Mesothelial cell of epicardium (in vitro differentiated cells): ENCODE results near the gene HDDC3. TPM values are rescaled to one million over a fixed set of nuclear protein-coding genes. Genes with fewer than 3 reads are reported as not detected.
"Not testable (repeated sequence)": the region's sequence is repeated elsewhere in the genome, so short reads cannot be mapped to it uniquely, and the experiment has no call there.

ENCODE experiments used
- DNase-seq, 2 experiments: peaks; one replicate each; pipeline ENCODE4 v3.0.0; 2021; ENCODE audit warnings: low spot score in 2 of 2; ENCODE audit not compliant: unreplicated experiment in 2 of 2
- H3K27ac Mint-ChIP-seq: 2 replicates; pipeline ENCODE4 v1.8.0; 2021; ENCODE audit warnings: mixed read lengths
- H3K27me3 Mint-ChIP-seq: 2 replicates; pipeline ENCODE4 v1.8.0; 2021; ENCODE audit warnings: low read depth, mixed read lengths
- H3K36me3 Mint-ChIP-seq: 2 replicates; pipeline ENCODE4 v1.8.0; 2021; ENCODE audit warnings: mixed read lengths
- H3K4me1 Mint-ChIP-seq: 2 replicates; pipeline ENCODE4 v1.8.0; 2021; ENCODE audit warnings: mixed read lengths
- H3K4me3 Mint-ChIP-seq: 2 replicates; pipeline ENCODE4 v1.8.0; 2021; ENCODE audit warnings: mild to moderate bottlenecking, moderate library complexity, mixed read lengths
- H3K9me3 Mint-ChIP-seq: 2 replicates; pipeline ENCODE4 v1.8.0; 2021; ENCODE audit warnings: mixed read lengths
- total RNA-seq: library from RNA; stranded (reverse); gene quantifications from 3 replicates; pipeline ENCODE4 v1.2.1, GENCODE V29; 2021
- TF ChIP-seq, protein P1 (sequence below): fragments of 200-600 bp; sonication (generic); IDR thresholded peaks from one replicate; pipeline ENCODE4 v1.5.0; 2021; ENCODE audit warnings: antibody characterized with exemption; ENCODE audit not compliant: unreplicated experiment

HDDC3 gene
- total RNA-seq, 1 donor from 2014 or later = 11.9 TPM

DNA sequence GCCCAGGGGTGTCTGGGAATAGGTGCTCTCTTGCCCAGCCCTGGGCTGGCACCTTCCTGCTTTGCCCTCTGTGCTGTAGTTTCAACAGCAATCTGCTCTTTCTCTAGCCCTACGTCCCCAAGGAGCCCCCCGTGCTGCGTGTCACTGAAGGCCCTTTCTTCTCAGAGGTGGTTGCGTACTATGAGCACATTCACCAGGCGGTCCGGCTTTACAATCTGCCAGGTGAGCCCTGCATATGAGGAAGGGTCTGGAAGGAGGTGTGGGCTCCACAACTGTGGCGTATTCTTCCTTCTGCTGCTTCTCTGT lies 19.6 kb downstream of the HDDC3 start:
- peaks cover 24% of the 10 kb centered on the region for H3K36me3 Mint-ChIP-seq
- H3K9me3 Mint-ChIP-seq = no peaks in the 10 kb centered on the region
- H3K27ac Mint-ChIP-seq = no peak overlapping the region
- TF ChIP-seq, protein P1, sequence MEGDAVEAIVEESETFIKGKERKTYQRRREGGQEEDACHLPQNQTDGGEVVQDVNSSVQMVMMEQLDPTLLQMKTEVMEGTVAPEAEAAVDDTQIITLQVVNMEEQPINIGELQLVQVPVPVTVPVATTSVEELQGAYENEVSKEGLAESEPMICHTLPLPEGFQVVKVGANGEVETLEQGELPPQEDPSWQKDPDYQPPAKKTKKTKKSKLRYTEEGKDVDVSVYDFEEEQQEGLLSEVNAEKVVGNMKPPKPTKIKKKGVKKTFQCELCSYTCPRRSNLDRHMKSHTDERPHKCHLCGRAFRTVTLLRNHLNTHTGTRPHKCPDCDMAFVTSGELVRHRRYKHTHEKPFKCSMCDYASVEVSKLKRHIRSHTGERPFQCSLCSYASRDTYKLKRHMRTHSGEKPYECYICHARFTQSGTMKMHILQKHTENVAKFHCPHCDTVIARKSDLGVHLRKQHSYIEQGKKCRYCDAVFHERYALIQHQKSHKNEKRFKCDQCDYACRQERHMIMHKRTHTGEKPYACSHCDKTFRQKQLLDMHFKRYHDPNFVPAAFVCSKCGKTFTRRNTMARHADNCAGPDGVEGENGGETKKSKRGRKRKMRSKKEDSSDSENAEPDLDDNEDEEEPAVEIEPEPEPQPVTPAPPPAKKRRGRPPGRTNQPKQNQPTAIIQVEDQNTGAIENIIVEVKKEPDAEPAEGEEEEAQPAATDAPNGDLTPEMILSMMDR = no peak
- no peak overlapping the region for H3K4me3 Mint-ChIP-seq
- H3K27me3 Mint-ChIP-seq = no peaks in the 10 kb centered on the region
- no peak for DNase-seq
- no peaks in the 10 kb centered on the region for H3K4me1 Mint-ChIP-seq

DNA sequence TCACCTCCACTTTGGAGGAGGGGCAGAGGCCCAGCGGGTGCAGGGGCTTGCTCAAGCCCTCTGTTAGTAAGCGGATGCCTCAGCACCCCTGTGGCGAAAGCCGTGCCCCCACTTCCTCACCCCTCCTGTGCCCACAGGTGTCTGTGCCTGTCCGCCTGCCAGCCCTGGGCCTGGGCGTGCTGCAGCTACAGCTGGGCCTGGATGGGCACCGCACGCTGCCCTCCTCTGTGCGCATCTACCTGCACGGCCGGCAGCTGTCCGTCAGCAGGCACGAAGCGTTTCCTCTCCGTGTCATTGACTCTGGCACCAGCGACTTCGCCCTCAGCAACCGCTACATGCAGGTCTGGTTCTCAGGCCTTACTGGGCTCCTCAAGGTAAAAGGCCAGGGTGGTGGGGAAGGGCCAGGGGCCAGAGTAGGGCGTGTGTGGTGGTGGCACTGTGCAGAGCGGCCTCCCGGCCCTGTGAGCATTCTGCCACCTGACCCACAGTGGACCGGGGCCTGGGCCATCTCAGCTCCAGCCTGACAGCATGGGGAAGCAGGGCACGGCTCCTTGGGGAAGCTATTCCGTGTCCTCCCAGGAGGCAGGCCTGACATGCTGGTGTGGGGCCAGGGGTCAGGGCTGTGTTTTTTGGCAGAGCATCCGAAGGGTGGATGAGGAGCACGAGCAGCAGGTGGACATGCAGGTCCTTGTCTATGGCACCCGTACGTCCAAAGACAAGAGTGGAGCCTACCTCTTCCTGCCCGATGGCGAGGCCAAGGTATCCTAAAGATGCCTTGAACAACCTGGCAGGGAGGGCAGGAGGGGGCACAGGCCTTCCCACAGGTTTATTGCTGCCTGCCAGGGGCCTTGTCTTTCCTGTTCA lies 20.2 kb downstream of the HDDC3 start:
- Mint-ChIP-seq H3K27me3 (no peaks in the 10 kb centered on the region), H3K9me3 (no peaks in the 10 kb centered on the region), H3K36me3 (peaks cover 21% of the 10 kb centered on the region), H3K27ac (no peak overlapping the region), H3K4me1 (no peaks in the 10 kb centered on the region), H3K4me3 (no peak overlapping the region)
- TF ChIP-seq, protein P1 = no peak
- no peak for DNase-seq

DNA sequence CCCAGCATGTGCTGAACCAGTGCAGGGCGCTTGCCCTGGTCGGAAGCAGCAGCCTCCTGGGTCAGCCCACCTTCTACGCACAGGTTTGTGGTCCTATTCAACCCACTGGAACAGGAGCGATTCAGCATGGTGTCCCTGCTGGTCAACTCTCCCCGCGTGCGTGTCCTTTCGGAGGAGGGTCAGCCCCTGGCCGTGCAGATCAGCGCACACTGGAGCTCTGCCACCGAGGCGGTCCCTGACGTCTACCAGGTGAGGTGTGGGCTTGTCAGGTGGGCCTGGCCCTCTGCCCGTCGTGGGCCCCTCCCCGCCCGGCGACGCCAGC lies 21.1 kb downstream of the HDDC3 start:
- Mint-ChIP-seq H3K27me3 (no peaks in the 10 kb centered on the region), H3K4me1 (no peaks in the 10 kb centered on the region), H3K27ac (no peak overlapping the region), H3K9me3 (no peaks in the 10 kb centered on the region), H3K36me3 (peaks cover 15% of the 10 kb centered on the region), H3K4me3 (no peak overlapping the region)
- TF ChIP-seq, protein P1 = no peak
- DNase-seq = no peak

DNA sequence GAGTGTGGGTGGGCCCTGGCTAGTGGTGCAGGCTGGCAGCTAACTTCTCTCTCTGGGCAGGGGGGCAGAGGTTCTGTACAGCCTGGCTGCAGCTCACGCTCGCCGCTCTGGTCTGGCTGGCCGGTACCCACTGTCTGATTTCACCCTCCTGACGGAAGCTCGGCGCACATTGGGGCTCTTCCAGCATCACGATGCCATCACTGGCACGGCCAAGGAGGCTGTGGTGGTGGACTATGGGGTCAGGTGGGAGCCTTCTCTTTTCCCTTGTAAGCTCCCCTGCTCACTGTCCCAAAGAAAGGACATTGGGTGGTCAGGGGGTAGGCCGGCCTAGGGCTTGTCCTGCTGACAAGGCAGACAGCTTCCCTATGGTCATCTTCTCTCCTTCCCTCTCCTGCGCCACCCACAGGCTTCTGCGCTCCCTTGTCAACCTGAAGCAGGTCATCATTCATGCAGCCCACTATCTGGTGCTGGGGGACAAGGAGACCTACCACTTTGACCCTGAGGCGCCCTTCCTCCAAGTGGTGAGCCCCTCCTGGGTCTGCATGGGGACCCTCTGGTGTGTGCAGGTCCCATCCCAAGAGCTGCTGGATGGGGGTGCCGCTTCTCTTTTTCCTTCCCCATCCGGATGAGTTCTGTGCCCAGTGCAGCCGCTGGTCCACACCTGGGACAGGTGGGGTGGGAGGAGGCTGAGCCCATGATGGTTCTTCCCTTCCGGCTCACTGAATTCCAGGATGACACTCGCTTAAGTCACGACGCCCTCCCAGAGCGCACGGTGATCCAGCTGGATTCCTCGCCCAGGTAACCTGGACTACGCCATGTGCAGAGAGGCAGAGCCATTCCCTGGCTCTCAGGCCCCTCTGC lies 21.7 kb downstream of the HDDC3 start:
- Mint-ChIP-seq H3K27ac (no peak overlapping the region), H3K4me1 (no peaks in the 10 kb centered on the region), H3K9me3 (no peaks in the 10 kb centered on the region), H3K36me3 (peaks cover 21% of the 10 kb centered on the region), H3K27me3 (no peaks in the 10 kb centered on the region), H3K4me3 (no peak overlapping the region)
- DNase-seq = no peak
- TF ChIP-seq, protein P1 = no peak

DNA sequence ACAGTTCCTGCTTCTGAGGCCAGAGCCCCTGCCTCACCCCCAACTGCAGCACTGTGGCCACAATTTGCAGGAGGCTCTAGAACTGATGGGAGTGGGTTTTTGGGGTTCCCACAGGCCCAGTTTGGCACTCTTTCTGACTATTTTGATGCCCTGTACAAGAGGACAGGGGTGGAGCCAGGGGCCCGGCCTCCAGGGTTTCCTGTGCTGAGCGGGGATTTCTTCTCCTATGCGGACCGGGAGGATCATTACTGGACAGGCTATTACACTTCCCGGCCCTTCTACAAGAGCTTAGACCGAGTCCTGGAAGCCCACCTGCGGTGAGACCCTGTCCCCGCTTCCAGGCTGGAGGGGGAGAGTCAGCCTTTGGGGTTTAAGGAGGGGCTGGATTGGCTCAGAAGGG lies 22.4 kb downstream of the HDDC3 start:
- DNase-seq = no peak
- Mint-ChIP-seq H3K4me1 (peaks cover 1% of the 10 kb centered on the region), H3K36me3 (peaks cover 21% of the 10 kb centered on the region), H3K27me3 (no peaks in the 10 kb centered on the region), H3K4me3 (no peak overlapping the region), H3K9me3 (no peaks in the 10 kb centered on the region), H3K27ac (no peak overlapping the region)
- TF ChIP-seq, protein P1 = no peak

DNA sequence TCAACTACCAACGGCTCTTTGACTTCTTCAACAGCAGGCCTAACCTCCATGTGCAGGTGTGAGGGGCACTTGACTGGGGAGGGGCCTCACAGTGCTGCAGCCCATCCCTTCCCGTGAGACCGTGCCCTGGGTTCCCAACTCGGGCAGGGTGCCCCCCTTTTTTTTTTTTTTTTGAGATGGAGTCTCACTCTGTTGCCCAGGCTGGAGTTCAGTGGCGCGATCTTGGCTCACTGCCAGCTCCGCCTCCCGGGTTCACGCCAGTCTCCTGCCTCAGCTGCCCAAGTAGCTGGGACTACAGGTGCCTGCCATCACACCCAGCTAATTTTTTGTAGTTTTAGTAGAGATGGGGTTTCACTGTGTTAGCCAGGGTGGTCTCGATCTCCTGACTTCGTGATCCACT lies 22.9 kb downstream of the HDDC3 start:
- not testable (repeated sequence) for H3K27ac Mint-ChIP-seq, H3K4me1 Mint-ChIP-seq, H3K27me3 Mint-ChIP-seq

More for the DNA sequence above, 22.9 kb downstream of the HDDC3 start:
- peaks cover 21% of the 10 kb centered on the region for H3K36me3 Mint-ChIP-seq
- H3K9me3 Mint-ChIP-seq, H3K4me3 Mint-ChIP-seq, DNase-seq: not testable (repeated sequence)
